Sigmoid colon (tissue), 4 donors: ENCODE results near the gene DBNDD1.

Experiments used
- CTCF ChIP-seq, 4 experiments: fragments of 450-650 bp in 3 of 4; fragments of 200-600 bp in 1 of 4; IDR thresholded peaks; one replicate each; pipeline ENCODE4 v1.5.1; 2016 to 2019; ENCODE audit warnings: antibody characterized with exemption in 4 of 4, mild to moderate bottlenecking in 3 of 4, moderate library complexity in 2 of 4
- EP300 ChIP-seq, 4 donors: sonication (generic); formaldehyde crosslinking; IDR thresholded peaks; one replicate each; pipeline ENCODE4 v1.6.1; 2017; ENCODE audit warnings: antibody characterized with exemption in 4 of 4
- POLR2A ChIP-seq, 2 donors: fragments of 450-650 bp; IDR thresholded peaks; one replicate each; pipeline ENCODE4 v1.6.1; 2016; ENCODE audit warnings: antibody characterized with exemption in 2 of 2, mild to moderate bottlenecking in 2 of 2, moderate library complexity in 2 of 2
- POLR2AphosphoS5 ChIP-seq, 4 donors: sonication (generic); formaldehyde crosslinking; IDR thresholded peaks; one replicate each; pipeline ENCODE4 v1.6.1; 2017; ENCODE audit warnings: antibody characterized with exemption in 4 of 4

- no peak for TF ChIP-seq CTCF (IDR thresholded peaks at IDR 0.05)
- no peak for TF ChIP-seq EP300 (IDR thresholded peaks at IDR 0.05)
- TF ChIP-seq POLR2A (IDR thresholded peaks at IDR 0.05), result no peak
- no peak for TF ChIP-seq POLR2AphosphoS5 (IDR thresholded peaks at IDR 0.05)
These were observed 35.0 kb downstream of the DBNDD1 start for GRCh38 chr16:89984216-89984615.
